K562 (cell line): Measurements from ENCODE around the gene STMN3. TPM values are rescaled to one million over a fixed set of nuclear protein-coding genes. Genes with fewer than 3 reads are reported as not detected.

Source experiments
- ATAC-seq: fragments of 200-7000 bp; cut with Tn5 transposase; 3 replicates; pipeline ENCODE4 v1.9.1; 2020; ENCODE audit warnings: moderate library complexity
- BruUV-seq: library from RNA; stranded (reverse); fragments of 400-500 nt; replicated peaks from 2 replicates; lab custom pipeline; 2021; lab: Mats Ljungman, UMichigan
- CTCF ChIA-PET: fragments of 300-600 bp; formaldehyde crosslinking; extraction: SDS; loops from one replicate; lab custom pipeline; 2021; ENCODE audit warnings: low intra/inter-chr PET ratio; lab: Yijun Ruan, JAX
- POLR2A ChIA-PET: fragments of 300-600, 350-650 bp; sonication (Branson Sonifier 250); formaldehyde crosslinking; extraction: SDS; loops from one replicate; lab custom pipeline; 2021; ENCODE audit warnings: antibody characterized with exemption, inconsistent platforms; lab: Yijun Ruan, JAX
- DNase-seq, 4 experiments: peaks; one replicate each; pipeline versions ENCODE4 v3.0.0 to v3.0.0-alpha.2; 2011 to 2018; ENCODE audit warnings: low spot score in 3 of 4, mixed read lengths in 3 of 4; ENCODE audit errors: extremely low read depth in 1 of 4
- FAIRE-seq: peaks from 2 replicates; lab custom pipeline; 2011; peaks lifted over from hg19 to GRCh38; lab: Jason Lieb, UNC
- H2AFZ ChIP-seq: 2 replicates; pipeline ENCODE4 v1.6.0; 2011; ENCODE audit warnings: low read depth, low read length, control low read depth, inconsistent platforms
- H3K27ac ChIP-seq: fragments of 200-600 bp; 3 replicates; pipeline ENCODE4 v1.8.0; 2011; ENCODE audit warnings: low read depth, mild to moderate bottlenecking, control low read depth, inconsistent platforms, low read length, moderate library complexity, mixed read lengths; ENCODE audit errors: extremely low read depth
- H3K27me3 ChIP-seq, 2 experiments: fragments of 300-600 bp in 1 of 2; 2 replicates in 1 of 2; 3 replicates in 1 of 2; pipeline versions ENCODE4 v1.6.0 to v1.8.0; 2011; ENCODE audit warnings: inconsistent platforms in 2 of 2, low read length in 2 of 2, mild to moderate bottlenecking in 1 of 2, mixed read lengths in 1 of 2, moderate library complexity in 1 of 2; ENCODE audit not compliant: control insufficient read depth in 2 of 2, insufficient read depth in 2 of 2
- H3K36me3 ChIP-seq: fragments of 300-600 bp; 3 replicates; pipeline ENCODE4 v1.8.0; 2011; ENCODE audit warnings: mild to moderate bottlenecking, low read length, inconsistent platforms; ENCODE audit not compliant: control insufficient read depth, insufficient read depth
- H3K4me1 ChIP-seq, 2 experiments: fragments of 200-600 bp in 1 of 2; replicated peaks in 1 of 2; 2 replicates in 1 of 2; 3 replicates in 1 of 2; pipeline versions ENCODE4 v1.5.1 to v1.8.0; 2011; ENCODE audit warnings: inconsistent platforms in 2 of 2, low read length in 2 of 2, mild to moderate bottlenecking in 1 of 2, mixed read lengths in 1 of 2, moderate library complexity in 1 of 2; ENCODE audit not compliant: control insufficient read depth in 2 of 2, insufficient read depth in 2 of 2
- H3K4me2 ChIP-seq: 2 replicates; pipeline ENCODE4 v1.6.1; 2011; ENCODE audit warnings: low read length, control low read depth, inconsistent platforms, mixed read lengths; ENCODE audit not compliant: insufficient read depth
- H3K4me3 ChIP-seq: fragments of 200-600 bp; sonication (generic), shearing (Covaris generic); 2 replicates; pipeline ENCODE4 v1.5.1; 2016; ENCODE audit warnings: control low read depth, inconsistent platforms
- H3K79me2 ChIP-seq: fragments of 200-600 bp; 3 replicates; pipeline ENCODE4 v1.8.0; 2011; ENCODE audit warnings: low read length, inconsistent platforms; ENCODE audit not compliant: control insufficient read depth, insufficient read depth
- H3K9ac ChIP-seq, 2 experiments: 2 replicates each; pipeline versions ENCODE4 v1.6.0 to v1.6.1; 2011; ENCODE audit warnings: low read depth in 2 of 2, low read length in 2 of 2, control low read depth in 1 of 2, inconsistent platforms in 1 of 2, mild to moderate bottlenecking in 1 of 2, mixed read lengths in 1 of 2; ENCODE audit not compliant: insufficient read depth in 1 of 2
- H3K9me1 ChIP-seq: one replicate; pipeline ENCODE4 v1.6.0; 2011; ENCODE audit warnings: inconsistent platforms, mild to moderate bottlenecking, low read length, moderate library complexity; ENCODE audit not compliant: control insufficient read depth, insufficient read depth
- H3K9me3 ChIP-seq: replicated peaks from 2 replicates; pipeline ENCODE4 v1.5.1; 2011; ENCODE audit warnings: low read depth, low read length, inconsistent platforms; ENCODE audit not compliant: control insufficient read depth, insufficient read depth
- H4K20me1 ChIP-seq: replicated peaks from 2 replicates; pipeline ENCODE4 v1.6.1; 2011; ENCODE audit warnings: low read length, inconsistent platforms, mixed read lengths; ENCODE audit not compliant: control insufficient read depth, insufficient read depth
- DPF2 ChIP-seq: fragments of 450-650 bp; IDR thresholded peaks from 2 replicates; pipeline ENCODE4 v1.6.1; 2016
- POLR2G ChIP-seq: fragments of 200-400 bp; formaldehyde crosslinking; IDR thresholded peaks from 2 replicates; pipeline ENCODE4 v1.6.1; 2017; ENCODE audit warnings: low read depth, mild to moderate bottlenecking, antibody characterized with exemption, low read length, moderate library complexity
- SMARCE1 ChIP-seq: fragments of 450-650 bp; IDR thresholded peaks from 2 replicates; pipeline ENCODE4 v1.7.1; 2016; ENCODE audit warnings: mild to moderate bottlenecking
- ZNF589 ChIP-seq: fragments of 200-800 bp; sonication (Bioruptor generic); IDR thresholded peaks from 2 replicates; pipeline ENCODE4 v1.6.1; 2016; ENCODE audit warnings: low read depth, missing genetic modification characterization, missing compliant biosample characterization
- WGBS: fragments of 100-300 bp; shearing (Covaris generic); methylation state at CpG from one replicate; pipeline ENCODE4 v1.1.6; 2016; ENCODE audit warnings: low coverage, mixed read lengths; ENCODE audit not compliant: insufficient coverage; ENCODE audit errors: missing lambda C conversion rate; 5-methylcytosine and 5-hydroxymethylcytosine counted together
- in situ Hi-C: fragments of 300-500 bp; cut with MboI; formaldehyde crosslinking; loops from 4 replicates; pipeline ENCODE4 v1.15.0; 2018; ENCODE audit warnings: inconsistent platforms, mixed read lengths
- intact Hi-C: fragments of 100-400 bp; cut with micrococcal nuclease; formaldehyde crosslinking; loops from 2 replicates; pipeline ENCODE4 v1.14.2; 2022
- polyA plus RNA-seq, 8 experiments: library from polyadenylated mRNA; depleted of rRNA in 4 of 8; stranded (reverse) in 5 of 8; unstranded in 3 of 8; fragments of >200 nt; fragmentation: Nextera tagmentation in 2 of 8; fragmentation: Illumina TruSeq in 1 of 8; extraction: Ambion mirVana in 2 of 8; extraction: Trizol in 1 of 8; gene quantifications; 2 replicates each; pipeline versions ENCODE4 v1.2.1 to v1.2.3, GENCODE V29; 2011 to 2014; ENCODE audit warnings: inconsistent platforms in 1 of 8, missing spikeins in 1 of 8
- total RNA-seq, 7 experiments: library from RNA; depleted of rRNA in 6 of 7; stranded (reverse); fragments of >200 nt in 6 of 7; fragmentation: Illumina TruSeq in 2 of 7; extraction: Trizol in 2 of 7; gene quantifications; 2 replicates each; pipeline versions ENCODE4 v1.2.1 to v1.2.3, GENCODE V29; 2011 to 2021; ENCODE audit warnings: low replicate concordance in 1 of 7
- TF ChIP-seq, protein P1 (sequence below), 2 experiments: fragments of 450-650 bp; conservative IDR thresholded peaks; 2 replicates each; pipeline ENCODE4 v1.6.1; 2017; ENCODE audit warnings: mild to moderate bottlenecking in 2 of 2, moderate library complexity in 2 of 2
- TF ChIP-seq, protein P2 (sequence below): fragments of 200-800 bp; sonication (Bioruptor generic); IDR thresholded peaks from 2 replicates; pipeline ENCODE4 v1.6.1; 2016; ENCODE audit warnings: missing genetic modification characterization, missing compliant biosample characterization

Gene STMN3
- total and polyA plus RNA-seq, 9 of the 15 experiments (the other 6 are each of a cell fraction or from before 2014, with no cell fraction given): 0.70 to 65.6 (median 29.4) TPM

DNA sequence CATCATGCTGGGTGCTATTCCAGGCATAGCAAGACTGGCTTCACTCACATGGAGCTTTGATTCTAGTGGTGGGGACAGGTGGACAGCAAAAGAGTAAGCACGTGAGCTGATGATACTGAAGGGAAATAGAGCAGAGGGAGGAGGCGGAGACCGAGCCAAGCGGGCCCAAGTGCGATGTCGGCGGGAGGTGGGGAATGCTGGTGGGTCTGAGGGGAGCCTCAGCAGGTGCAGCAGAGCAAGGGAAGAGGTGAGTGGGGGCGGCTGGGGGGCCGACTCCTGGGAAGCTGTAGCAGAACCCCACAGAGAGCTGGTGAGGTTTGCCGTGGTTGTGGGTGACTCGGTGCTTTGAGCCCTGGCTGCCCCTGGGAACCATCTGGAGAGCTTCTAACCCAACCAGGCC is 15.1 kb upstream of the STMN3 start (continued):
- TF ChIP-seq, protein P1, sequence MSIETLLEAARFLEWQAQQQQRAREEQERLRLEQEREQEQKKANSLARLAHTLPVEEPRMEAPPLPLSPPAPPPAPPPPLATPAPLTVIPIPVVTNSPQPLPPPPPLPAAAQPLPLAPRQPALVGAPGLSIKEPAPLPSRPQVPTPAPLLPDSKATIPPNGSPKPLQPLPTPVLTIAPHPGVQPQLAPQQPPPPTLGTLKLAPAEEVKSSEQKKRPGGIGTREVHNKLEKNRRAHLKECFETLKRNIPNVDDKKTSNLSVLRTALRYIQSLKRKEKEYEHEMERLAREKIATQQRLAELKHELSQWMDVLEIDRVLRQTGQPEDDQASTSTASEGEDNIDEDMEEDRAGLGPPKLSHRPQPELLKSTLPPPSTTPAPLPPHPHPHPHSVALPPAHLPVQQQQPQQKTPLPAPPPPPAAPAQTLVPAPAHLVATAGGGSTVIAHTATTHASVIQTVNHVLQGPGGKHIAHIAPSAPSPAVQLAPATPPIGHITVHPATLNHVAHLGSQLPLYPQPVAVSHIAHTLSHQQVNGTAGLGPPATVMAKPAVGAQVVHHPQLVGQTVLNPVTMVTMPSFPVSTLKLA (conservative IDR thresholded peaks at IDR 0.05): no peak
- no peak for TF ChIP-seq DPF2

DNA sequence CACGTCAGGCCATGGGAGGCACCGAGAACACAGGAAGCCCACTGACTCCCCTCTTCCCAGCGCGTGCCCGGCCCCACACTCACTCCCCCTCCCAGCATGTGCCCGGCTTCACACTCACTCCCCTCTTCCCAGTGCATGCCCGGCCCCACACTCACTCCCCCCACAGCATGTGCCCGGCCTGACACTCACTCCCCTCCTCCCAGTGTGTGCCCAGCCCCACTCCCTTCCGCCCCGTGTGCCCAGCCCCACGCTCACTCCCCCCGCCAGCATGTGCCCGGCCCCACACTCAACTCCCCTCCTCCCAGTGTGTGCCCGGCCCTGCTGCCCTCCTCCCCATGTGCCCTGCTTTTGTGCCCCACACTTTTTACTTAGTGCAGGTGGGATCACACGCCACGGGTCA is 14.6 kb upstream of the STMN3 start:
- POLR2A ChIA-PET: interaction anchor here (1.6 to 2.3 kb wide), 2 partner anchors 10 to 14 kb away, joined by 7 to 11 read pairs; partner anchors contain the start of gene RTEL1
- H3K9ac ChIP-seq: no peak overlapping the region
- WGBS: 96% methylated on average over 5 of the region's 16 CpGs

More for the DNA sequence above, 14.6 kb upstream of the STMN3 start:
- Histone ChIP-seq H3K79me2 (no peaks in the 10 kb centered on the region; the same call in 2 of the 3 replicates), H3K4me3 (no peak overlapping the region), H3K9me1 (peaks cover 3% of the 10 kb centered on the region), H3K36me3 (peaks cover 72% of the 10 kb centered on the region; the same call in 2 of the 3 replicates), H3K27me3 (no peaks in the 10 kb centered on the region), H2AFZ (no peak overlapping the region), H3K4me1 (peaks cover 0 to 19% of the 10 kb centered on the region in 2 experiments; a peak in 1 of 5 replicates), H3K9me3 (no peaks in the 10 kb centered on the region), H3K4me2 (no peak overlapping the region), H3K27ac (no peak overlapping the region), H4K20me1 (no peaks in the 10 kb centered on the region)
- TF ChIP-seq, protein P2, sequence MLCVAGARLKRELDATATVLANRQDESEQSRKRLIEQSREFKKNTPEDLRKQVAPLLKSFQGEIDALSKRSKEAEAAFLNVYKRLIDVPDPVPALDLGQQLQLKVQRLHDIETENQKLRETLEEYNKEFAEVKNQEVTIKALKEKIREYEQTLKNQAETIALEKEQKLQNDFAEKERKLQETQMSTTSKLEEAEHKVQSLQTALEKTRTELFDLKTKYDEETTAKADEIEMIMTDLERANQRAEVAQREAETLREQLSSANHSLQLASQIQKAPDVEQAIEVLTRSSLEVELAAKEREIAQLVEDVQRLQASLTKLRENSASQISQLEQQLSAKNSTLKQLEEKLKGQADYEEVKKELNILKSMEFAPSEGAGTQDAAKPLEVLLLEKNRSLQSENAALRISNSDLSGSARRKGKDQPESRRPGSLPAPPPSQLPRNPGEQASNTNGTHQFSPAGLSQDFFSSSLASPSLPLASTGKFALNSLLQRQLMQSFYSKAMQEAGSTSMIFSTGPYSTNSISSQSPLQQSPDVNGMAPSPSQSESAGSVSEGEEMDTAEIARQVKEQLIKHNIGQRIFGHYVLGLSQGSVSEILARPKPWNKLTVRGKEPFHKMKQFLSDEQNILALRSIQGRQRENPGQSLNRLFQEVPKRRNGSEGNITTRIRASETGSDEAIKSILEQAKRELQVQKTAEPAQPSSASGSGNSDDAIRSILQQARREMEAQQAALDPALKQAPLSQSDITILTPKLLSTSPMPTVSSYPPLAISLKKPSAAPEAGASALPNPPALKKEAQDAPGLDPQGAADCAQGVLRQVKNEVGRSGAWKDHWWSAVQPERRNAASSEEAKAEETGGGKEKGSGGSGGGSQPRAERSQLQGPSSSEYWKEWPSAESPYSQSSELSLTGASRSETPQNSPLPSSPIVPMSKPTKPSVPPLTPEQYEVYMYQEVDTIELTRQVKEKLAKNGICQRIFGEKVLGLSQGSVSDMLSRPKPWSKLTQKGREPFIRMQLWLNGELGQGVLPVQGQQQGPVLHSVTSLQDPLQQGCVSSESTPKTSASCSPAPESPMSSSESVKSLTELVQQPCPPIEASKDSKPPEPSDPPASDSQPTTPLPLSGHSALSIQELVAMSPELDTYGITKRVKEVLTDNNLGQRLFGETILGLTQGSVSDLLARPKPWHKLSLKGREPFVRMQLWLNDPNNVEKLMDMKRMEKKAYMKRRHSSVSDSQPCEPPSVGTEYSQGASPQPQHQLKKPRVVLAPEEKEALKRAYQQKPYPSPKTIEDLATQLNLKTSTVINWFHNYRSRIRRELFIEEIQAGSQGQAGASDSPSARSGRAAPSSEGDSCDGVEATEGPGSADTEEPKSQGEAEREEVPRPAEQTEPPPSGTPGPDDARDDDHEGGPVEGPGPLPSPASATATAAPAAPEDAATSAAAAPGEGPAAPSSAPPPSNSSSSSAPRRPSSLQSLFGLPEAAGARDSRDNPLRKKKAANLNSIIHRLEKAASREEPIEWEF (CRISPR knock-in tag): no peak
- TF ChIP-seq SMARCE1 (no peak), ZNF589 (no peak), POLR2G (peak; percentile 39)
- no peak for ATAC-seq
- intact Hi-C loops (no loop called here), in situ Hi-C loops (no loop called here)
- CTCF ChIA-PET: no interaction called here
- no peak for FAIRE-seq
- no peak for DNase-seq
- BruUV-seq: no TSS peak
